Lung (tissue), 12 donors: ENCODE data around the gene P3H2. TPM values are rescaled to one million over a fixed set of nuclear protein-coding genes. Genes with fewer than 3 reads are reported as not detected.

Source experiments
- ATAC-seq: fragments of 200-7000 bp; cut with Tn5 transposase; one replicate; pipeline ENCODE4 v1.9.1; 2020; ENCODE audit warnings: moderate number of reproducible peaks; ENCODE audit not compliant: insufficient read depth, low FRiP score
- DNase-seq, 3 donors: peaks; one replicate each; pipeline ENCODE4 v3.0.0-alpha.2; 2013 to 2017
- H3K27ac ChIP-seq, 2 donors: one replicate each; pipeline ENCODE4 v1.5.1; 2013; ENCODE audit warnings: mild to moderate bottlenecking in 2 of 2, moderate library complexity in 2 of 2, control low read depth in 1 of 2, inconsistent platforms in 1 of 2, low read depth in 1 of 2, low read length in 1 of 2
- H3K27me3 ChIP-seq, 3 donors: one replicate each; pipeline ENCODE4 v1.5.1; 2013; ENCODE audit warnings: low read length in 2 of 3; ENCODE audit not compliant: control insufficient read depth in 3 of 3, insufficient read depth in 3 of 3
- H3K36me3 ChIP-seq, 4 donors: one replicate each; pipeline ENCODE4 v1.5.1; 2013; ENCODE audit warnings: low read length in 4 of 4, mild to moderate bottlenecking in 1 of 4, moderate library complexity in 1 of 4; ENCODE audit not compliant: control insufficient read depth in 4 of 4, insufficient read depth in 4 of 4
- H3K4me1 ChIP-seq, 5 donors: one replicate each; pipeline ENCODE4 v1.5.1; 2013; ENCODE audit warnings: low read length in 5 of 5, mild to moderate bottlenecking in 2 of 5, moderate library complexity in 1 of 5; ENCODE audit not compliant: control insufficient read depth in 5 of 5, insufficient read depth in 5 of 5
- H3K4me3 ChIP-seq: one replicate; pipeline ENCODE4 v1.5.1; 2013; ENCODE audit warnings: mild to moderate bottlenecking, control low read depth, moderate library complexity
- H3K9ac ChIP-seq, 2 donors: one replicate each; pipeline ENCODE4 v1.5.1; 2013; ENCODE audit warnings: low read length in 2 of 2, control low read depth in 1 of 2; ENCODE audit not compliant: insufficient read depth in 1 of 2
- H3K9me3 ChIP-seq, 4 donors: one replicate each; pipeline ENCODE4 v1.5.1; 2013; ENCODE audit warnings: low read length in 3 of 4, mild to moderate bottlenecking in 1 of 4, moderate library complexity in 1 of 4; ENCODE audit not compliant: control insufficient read depth in 4 of 4, insufficient read depth in 3 of 4
- CTCF ChIP-seq: IDR thresholded peaks from 2 replicates; pipeline ENCODE4 v1.5.1; 2012; ENCODE audit warnings: mild to moderate bottlenecking; ENCODE audit errors: control extremely low read depth, extremely low read depth
- WGBS, 2 donors: extraction: QIAGEN DNeasy Blood & Tissue Kit; methylation state at CpG; one replicate each; pipeline ENCODE4 v1.1.7; 2013; 5-methylcytosine and 5-hydroxymethylcytosine counted together
- polyA plus RNA-seq, 2 donors: library from polyadenylated mRNA; stranded (reverse); fragments of 200-250 nt; gene quantifications; one replicate each; pipeline ENCODE4 v1.2.1, GENCODE V29; 2013
- total RNA-seq, 2 donors: library from RNA; depleted of rRNA in 1 of 2; stranded (reverse); fragments of >200 nt in 1 of 2; gene quantifications; one replicate each; pipeline ENCODE4 v1.2.1, GENCODE V29; 2014 to 2021
- donor health status: control.
- donor health status: control.
- donor health status: Bipolar disorder and iron deficiency.
- donor health status: healthy.
- donor health status: DM: yes; HTN: yes; CAD: no.

The P3H2 gene
- total and polyA plus RNA-seq, 4 donors = 18.6 to 59.9 (median 40.6) TPM

GRCh38 chr3:189937302-189938127, 183.2 kb downstream of the P3H2 start:
- ATAC-seq = no peak
- Histone ChIP-seq H3K9ac (no peak overlapping the region), H3K36me3 (no peaks in the 10 kb centered on the region), H3K4me1 (no peaks in the 10 kb centered on the region), H3K4me3 (no peak overlapping the region), H3K9me3 (no peaks in the 10 kb centered on the region), H3K27ac (no peak overlapping the region), H3K27me3 (no peaks in the 10 kb centered on the region)
- 65 to 80% methylated on average over 7 of the region's 7 CpGs for WGBS, 2 donors
- no peak for DNase-seq
- no peak for TF ChIP-seq CTCF

DNA sequence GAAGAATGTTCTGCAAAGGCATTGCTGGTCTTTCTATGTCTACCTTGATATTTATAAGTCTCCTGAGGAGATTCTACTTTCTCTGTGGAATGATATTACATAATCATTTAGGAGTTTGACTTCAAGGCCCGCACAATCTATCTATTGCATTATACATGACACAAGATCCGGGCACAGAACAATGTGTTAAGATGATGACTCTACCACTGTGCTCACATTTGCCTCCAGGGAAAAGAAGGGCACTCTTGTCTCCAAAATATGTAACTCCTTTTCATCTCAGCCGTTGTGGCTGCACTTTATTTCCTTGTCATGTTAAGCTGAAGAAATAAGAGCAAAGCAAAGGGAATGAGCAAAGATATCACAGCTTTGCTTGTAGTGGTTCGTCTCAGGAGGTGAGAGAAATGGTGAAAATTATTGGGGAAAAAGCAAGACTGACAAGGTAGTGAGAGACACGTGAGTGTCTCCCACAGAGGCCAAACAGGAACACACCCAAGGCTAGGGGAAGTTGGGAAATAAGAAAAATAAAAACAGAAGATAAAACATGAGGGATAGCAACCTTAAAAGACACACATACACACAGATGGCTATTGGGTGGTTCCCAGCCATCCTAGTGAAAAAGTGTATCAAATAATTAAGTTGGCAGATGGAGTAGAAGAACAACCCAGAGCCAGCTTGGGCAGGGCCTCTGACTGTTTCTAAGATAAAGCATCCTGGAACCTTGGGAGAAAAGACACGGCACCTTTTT, 184.3 kb downstream of the P3H2 start:
- no peak overlapping the region for H3K27ac ChIP-seq
- H3K27me3 ChIP-seq = no peaks in the 10 kb centered on the region
- H3K4me1 ChIP-seq = no peaks in the 10 kb centered on the region
- TF ChIP-seq CTCF = no peak
- no peaks in the 10 kb centered on the region for H3K9me3 ChIP-seq
- ATAC-seq = no peak
- DNase-seq = no peak
- WGBS, 2 donors = 73 to 78% methylated on average over 6 of the region's 6 CpGs
- H3K36me3 ChIP-seq = no peaks in the 10 kb centered on the region
- H3K9ac ChIP-seq = no peak overlapping the region
- no peak overlapping the region for H3K4me3 ChIP-seq

- DNase-seq (no peak), ATAC-seq (no peak)
- Histone ChIP-seq H3K36me3 (no peaks in the 10 kb centered on the region), H3K27me3 (no peaks in the 10 kb centered on the region), H3K4me3 (no peak overlapping the region), H3K9ac (no peak overlapping the region), H3K27ac (no peak overlapping the region), H3K9me3 (no peaks in the 10 kb centered on the region), H3K4me1 (no peaks in the 10 kb centered on the region)
- 77 to 81% methylated on average over 6 of the region's 6 CpGs for WGBS, 2 donors
- TF ChIP-seq CTCF = no peak
Observed at GRCh38 chr3:189927975-189928895, 192.5 kb downstream of the P3H2 start.
